ENCODE results near the gene FAIM2.

DNA sequence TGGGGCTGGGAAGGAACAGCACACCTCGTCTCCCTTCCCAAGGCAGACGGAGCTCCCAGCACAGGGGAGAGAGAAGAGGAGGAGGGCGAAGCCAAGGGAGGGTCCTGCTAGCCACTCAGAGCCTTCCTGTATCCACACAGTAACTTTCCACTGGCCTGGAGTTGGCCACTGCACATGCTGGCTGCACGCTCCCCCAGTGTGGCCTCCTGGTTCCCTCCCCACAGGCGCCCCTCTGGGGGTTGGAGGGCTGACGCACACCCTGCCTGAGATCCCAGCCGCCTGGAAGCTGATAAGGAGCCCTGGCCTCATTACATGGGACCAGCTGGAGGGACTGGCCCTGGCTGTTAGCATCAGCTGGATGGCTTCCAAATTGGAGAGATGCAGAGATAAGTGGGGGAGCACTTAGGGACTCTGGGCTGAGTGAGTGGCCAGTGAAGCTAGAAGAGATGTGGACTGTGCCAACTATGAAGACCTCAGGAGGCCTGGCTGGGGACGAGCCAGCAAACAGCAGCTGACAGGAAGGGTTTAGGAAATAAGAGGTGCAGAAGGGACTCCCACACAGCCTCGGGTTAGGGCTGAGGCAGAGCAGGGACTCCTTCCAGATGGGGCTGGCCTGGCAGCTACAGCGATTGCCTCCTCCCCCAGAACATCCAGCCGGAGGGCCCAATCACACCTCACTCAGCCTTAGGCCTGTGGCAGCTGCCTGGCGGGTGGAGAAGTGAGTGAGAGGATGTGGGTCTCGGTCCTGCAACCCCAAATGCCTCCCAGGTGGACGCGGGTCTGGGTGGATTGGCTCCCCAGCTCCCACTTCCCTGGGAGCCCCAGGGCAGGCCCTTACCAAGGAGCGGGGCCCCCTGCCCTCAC is 34.5 kb downstream of the FAIM2 start:
- TF ChIP-seq, protein P1, sequence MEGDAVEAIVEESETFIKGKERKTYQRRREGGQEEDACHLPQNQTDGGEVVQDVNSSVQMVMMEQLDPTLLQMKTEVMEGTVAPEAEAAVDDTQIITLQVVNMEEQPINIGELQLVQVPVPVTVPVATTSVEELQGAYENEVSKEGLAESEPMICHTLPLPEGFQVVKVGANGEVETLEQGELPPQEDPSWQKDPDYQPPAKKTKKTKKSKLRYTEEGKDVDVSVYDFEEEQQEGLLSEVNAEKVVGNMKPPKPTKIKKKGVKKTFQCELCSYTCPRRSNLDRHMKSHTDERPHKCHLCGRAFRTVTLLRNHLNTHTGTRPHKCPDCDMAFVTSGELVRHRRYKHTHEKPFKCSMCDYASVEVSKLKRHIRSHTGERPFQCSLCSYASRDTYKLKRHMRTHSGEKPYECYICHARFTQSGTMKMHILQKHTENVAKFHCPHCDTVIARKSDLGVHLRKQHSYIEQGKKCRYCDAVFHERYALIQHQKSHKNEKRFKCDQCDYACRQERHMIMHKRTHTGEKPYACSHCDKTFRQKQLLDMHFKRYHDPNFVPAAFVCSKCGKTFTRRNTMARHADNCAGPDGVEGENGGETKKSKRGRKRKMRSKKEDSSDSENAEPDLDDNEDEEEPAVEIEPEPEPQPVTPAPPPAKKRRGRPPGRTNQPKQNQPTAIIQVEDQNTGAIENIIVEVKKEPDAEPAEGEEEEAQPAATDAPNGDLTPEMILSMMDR (IDR thresholded peaks at IDR 0.05; ENCODE audit: poor library complexity): no peak
- no peak for TF ChIP-seq EZH2phosphoT487 (IDR thresholded peaks at IDR 0.05; ENCODE audit: low read depth, severe bottlenecking, unreplicated experiment)

Measured in hepatocyte (in vitro differentiated cells).